GM23248 (cell line): Measurements from ENCODE around the gene E2F4. TPM values are rescaled to one million over a fixed set of nuclear protein-coding genes. Genes with fewer than 3 reads are reported as not detected.

Source experiments
- DNase-seq: peaks from one replicate; pipeline ENCODE4 v3.0.0-alpha.2; 2015
- H2AFZ ChIP-seq: fragments of 200-600 bp; sonication (generic); 2 replicates; pipeline ENCODE4 v1.6.1; 2016; ENCODE audit warnings: antibody characterized with exemption
- H3F3A ChIP-seq: fragments of 200-600 bp; sonication (generic); 2 replicates; pipeline ENCODE4 v1.6.1; 2016; ENCODE audit warnings: mild to moderate bottlenecking, antibody characterized with exemption, mixed run types; ENCODE audit not compliant: insufficient read depth
- H3K27ac ChIP-seq: fragments of 200-600 bp; sonication (generic); 2 replicates; pipeline ENCODE4 v1.5.1; 2016; ENCODE audit warnings: mild to moderate bottlenecking
- H3K27me3 ChIP-seq: fragments of 200-600 bp; sonication (generic); replicated peaks from 2 replicates; pipeline ENCODE4 v1.6.1; 2016; ENCODE audit warnings: mild to moderate bottlenecking; ENCODE audit not compliant: insufficient read depth
- H3K36me3 ChIP-seq: fragments of 200-600 bp; sonication (generic); 2 replicates; pipeline ENCODE4 v1.6.1; 2016; ENCODE audit warnings: low read depth, mild to moderate bottlenecking
- H3K4me1 ChIP-seq: fragments of 200-600 bp; sonication (generic); 2 replicates; pipeline ENCODE4 v1.6.1; 2016; ENCODE audit warnings: mild to moderate bottlenecking; ENCODE audit not compliant: insufficient read depth
- H3K4me2 ChIP-seq: fragments of 200-600 bp; sonication (generic); one replicate; pipeline ENCODE4 v1.6.1; 2016; ENCODE audit warnings: mild to moderate bottlenecking; ENCODE audit not compliant: unreplicated experiment
- H3K4me3 ChIP-seq: fragments of 200-600 bp; sonication (generic); 2 replicates; pipeline ENCODE4 v1.5.1; 2016; ENCODE audit warnings: mild to moderate bottlenecking
- H3K79me2 ChIP-seq: fragments of 200-600 bp; sonication (generic); 2 replicates; pipeline ENCODE4 v1.6.1; 2016; ENCODE audit warnings: mild to moderate bottlenecking; ENCODE audit not compliant: insufficient read depth
- H3K9ac ChIP-seq: fragments of 200-600 bp; sonication (generic); 2 replicates; pipeline ENCODE4 v1.6.1; 2016; ENCODE audit warnings: mild to moderate bottlenecking
- H3K9me2 ChIP-seq: fragments of 200-600 bp; sonication (generic); 2 replicates; pipeline ENCODE4 v1.6.1; 2016; ENCODE audit warnings: mixed run types, mild to moderate bottlenecking, moderate library complexity; ENCODE audit not compliant: insufficient read depth
- H3K9me3 ChIP-seq: fragments of 200-600 bp; sonication (generic); one replicate; pipeline ENCODE4 v1.6.1; 2017; ENCODE audit warnings: low read depth
- H4K20me1 ChIP-seq: fragments of 200-600 bp; sonication (generic); 2 replicates; pipeline ENCODE4 v1.6.0; 2016; ENCODE audit not compliant: insufficient read depth
- EZH2 ChIP-seq: fragments of 200-600 bp; sonication (generic); IDR thresholded peaks from 2 replicates; pipeline ENCODE4 v1.6.1; 2018; ENCODE audit warnings: antibody characterized with exemption, mild to moderate bottlenecking; ENCODE audit not compliant: insufficient read depth, poor library complexity, severe bottlenecking
- EZH2phosphoT487 ChIP-seq: fragments of 200-600 bp; sonication (generic); IDR thresholded peaks from 2 replicates; pipeline ENCODE4 v1.6.1; 2018; ENCODE audit warnings: antibody characterized with exemption, moderate library complexity, mild to moderate bottlenecking, low read depth; ENCODE audit not compliant: insufficient read depth
- WGBS, 2 experiments: methylation state at CpG; one replicate each; pipeline ENCODE4 v1.1.6; 2015 to 2017; ENCODE audit warnings: low lambda C conversion rate in 2 of 2, low coverage in 1 of 2; ENCODE audit errors: missing lambda C conversion rate in 2 of 2; 5-methylcytosine and 5-hydroxymethylcytosine counted together
- in situ Hi-C: fragments of 300-500 bp; cut with MboI; formaldehyde crosslinking; loops from 2 replicates; pipeline ENCODE4 v1.15.0; 2020
- polyA plus RNA-seq: library from polyadenylated mRNA; unstranded; fragments of >200 nt; fragmentation: Nextera tagmentation; extraction: Ambion mirVana; gene quantifications from 2 replicates; pipeline ENCODE4 v1.2.1, GENCODE V29; 2016
- total RNA-seq: library from RNA; depleted of rRNA; stranded (reverse); fragments of >200 nt; shearing (Covaris generic); gene quantifications from 2 replicates; pipeline ENCODE4 v1.2.3, GENCODE V29; 2014

The E2F4 gene
- total and polyA plus RNA-seq, 2 experiments from 2014 or later, result 50.0 to 82.0 TPM

GRCh38 chr16:67191411-67191994, 452 bp upstream of the E2F4 start:
- Histone ChIP-seq H3K4me3 (peak overlapping the region; percentile 84; the same call in 1 of the 2 replicates), H3K4me2 (peak overlapping the region; percentile 30), H3K4me1 (peaks cover 11% of the 10 kb centered on the region), H3K36me3 (peaks cover 12% of the 10 kb centered on the region; the same call in 1 of the 2 replicates), H3K27me3 (no peaks in the 10 kb centered on the region), H3K79me2 (peaks cover 39% of the 10 kb centered on the region), H3K9me2 (no peaks in the 10 kb centered on the region), H3K27ac (no peak overlapping the region), H2AFZ (peak overlapping the region; percentile 36; the same call in 1 of the 2 replicates), H3K9me3 (no peaks in the 10 kb centered on the region), H3K9ac (no peak overlapping the region), H4K20me1 (no peaks in the 10 kb centered on the region), H3F3A (peaks cover 6% of the 10 kb centered on the region; the same call in 1 of the 2 replicates)
- WGBS, 2 experiments, result 15 to 19% methylated on average over 9 of the region's 9 CpGs
- TF ChIP-seq EZH2 (no peak), EZH2phosphoT487 (no peak)
- no peak for DNase-seq
- in situ Hi-C loops, result no loop called here

GRCh38 chr16:67192781-67193361, 916 bp downstream of the E2F4 start:
- H3K27ac ChIP-seq, result no peak overlapping the region; the same call in 1 of the 2 replicates
- no peaks in the 10 kb centered on the region for H3K9me3 ChIP-seq
- peak overlapping the region; percentile 84 for H3K4me3 ChIP-seq
- H3K9me2 ChIP-seq, result no peaks in the 10 kb centered on the region
- peaks cover 11% of the 10 kb centered on the region for H3K4me1 ChIP-seq
- peak overlapping the region; percentile 89 for H3K4me2 ChIP-seq
- no peaks in the 10 kb centered on the region for H3K27me3 ChIP-seq
- H3F3A ChIP-seq, result peaks cover 10% of the 10 kb centered on the region; the same call in 1 of the 2 replicates
- peak overlapping the region; percentile 90 for H3K9ac ChIP-seq
- WGBS, 2 experiments, result 34 to 38% methylated on average over 15 to 17 of the region's 17 CpGs
- DNase-seq, result no peak
- no peaks in the 10 kb centered on the region for H4K20me1 ChIP-seq
- TF ChIP-seq EZH2 (no peak), EZH2phosphoT487 (no peak)
- H3K36me3 ChIP-seq, result peaks cover 20% of the 10 kb centered on the region; the same call in 1 of the 2 replicates
- H2AFZ ChIP-seq, result no peak overlapping the region
- in situ Hi-C loops, result no loop called here
- H3K79me2 ChIP-seq, result peaks cover 39% of the 10 kb centered on the region

GRCh38 chr16:67193536-67193935, 1.6 kb downstream of the E2F4 start:
- no peak overlapping the region for H3K27ac ChIP-seq
- no peaks in the 10 kb centered on the region for H3K27me3 ChIP-seq
- H4K20me1 ChIP-seq, result no peaks in the 10 kb centered on the region
- peak overlapping the region; percentile 84 for H3K4me3 ChIP-seq
- no peaks in the 10 kb centered on the region for H3K9me2 ChIP-seq
- peaks cover 21% of the 10 kb centered on the region; the same call in 1 of the 2 replicates for H3K36me3 ChIP-seq
- peaks cover 11% of the 10 kb centered on the region for H3K4me1 ChIP-seq
- peaks cover 10% of the 10 kb centered on the region; the same call in 1 of the 2 replicates for H3F3A ChIP-seq
- DNase-seq, result no peak
- no peak overlapping the region for H2AFZ ChIP-seq
- H3K4me2 ChIP-seq, result peak overlapping the region; percentile 89
- in situ Hi-C loops, result no loop called here
- H3K9me3 ChIP-seq, result no peaks in the 10 kb centered on the region
- peak overlapping the region; percentile 90 for H3K9ac ChIP-seq
- peaks cover 39% of the 10 kb centered on the region for H3K79me2 ChIP-seq
- TF ChIP-seq EZH2phosphoT487 (no peak), EZH2 (no peak)

GRCh38 chr16:67194260-67194659, 2.3 kb downstream of the E2F4 start:
- Histone ChIP-seq H3K9me2 (no peaks in the 10 kb centered on the region), H3K9me3 (no peaks in the 10 kb centered on the region), H3K36me3 (peaks cover 21% of the 10 kb centered on the region; the same call in 1 of the 2 replicates), H3K4me2 (no peak overlapping the region), H3K27ac (no peak overlapping the region), H3K4me3 (no peak overlapping the region), H3K79me2 (peaks cover 39% of the 10 kb centered on the region), H2AFZ (no peak overlapping the region), H4K20me1 (no peaks in the 10 kb centered on the region), H3F3A (peaks cover 10% of the 10 kb centered on the region; the same call in 1 of the 2 replicates), H3K4me1 (peaks cover 11% of the 10 kb centered on the region), H3K9ac (peak overlapping the region; percentile 90), H3K27me3 (no peaks in the 10 kb centered on the region)
- no peak for DNase-seq
- TF ChIP-seq EZH2 (no peak), EZH2phosphoT487 (no peak)
- in situ Hi-C loops, result no loop called here
- WGBS, 2 experiments, result 92 to 93% methylated on average over 6 of the region's 6 CpGs
